ENCODE measurements around the gene PNPLA6. TPM values are rescaled to one million over a fixed set of nuclear protein-coding genes. Genes with fewer than 3 reads are reported as not detected.
"Not testable (repeated sequence)": the region's sequence is repeated elsewhere in the genome, so short reads cannot be mapped to it uniquely, and the experiment has no call there.

Gene PNPLA6
- total and polyA plus RNA-seq, 5 donors from 2014 or later: 6.6 to 106 (median 7.5) TPM

GRCh38 chr19:7529610-7530490 lies 5.7 kb upstream of the PNPLA6 start:
- peaks cover 5% of the 10 kb centered on the region for H3K36me3 ChIP-seq (ENCODE audit: control insufficient read depth, insufficient read depth, low read length)
- ATAC-seq (ENCODE audit: low read depth in 2 of 2): no peak
- H3K27ac ChIP-seq (ENCODE audit: insufficient read depth, low read length, poor library complexity, severe bottlenecking): no peak overlapping the region
- no peaks in the 10 kb centered on the region for H3K9me3 ChIP-seq (ENCODE audit: control insufficient read depth in 2 of 2, low read length in 2 of 2)
- DNase-seq: no peak
- Mint-ChIP-seq H3K36me3 (peaks cover 7% of the 10 kb centered on the region), H3K4me1 (peaks cover 0 to 14% (median 3%) of the 10 kb centered on the region in 4 donors), H3K27ac (peak overlapping the region in 1 of 3 donors; percentile 42), H3K4me3 (peak overlapping the region in 2 of 4 donors; percentile 27 to 41), H3K9me3 (no peaks in the 10 kb centered on the region), H3K27me3 (no peaks in the 10 kb centered on the region)
- no peak overlapping the region for H3K4me3 ChIP-seq (ENCODE audit: low read depth, low read length)
- H3K4me1 ChIP-seq (ENCODE audit: control insufficient read depth, insufficient read depth, low read length, poor library complexity, severe bottlenecking): peaks cover 15% of the 10 kb centered on the region
- no peaks in the 10 kb centered on the region for H3K27me3 ChIP-seq (ENCODE audit: control insufficient read depth, insufficient read depth, low read length)

GRCh38 chr19:7533281-7533885 lies 2.1 kb upstream of the PNPLA6 start:
- H3K4me1 Mint-ChIP-seq: peaks cover 4 to 32% (median 8%) of the 10 kb centered on the region in 4 donors
- H3K9me3 Mint-ChIP-seq: no peaks in the 10 kb centered on the region
- peak overlapping the region in 2 of 3 donors; percentile 62 to 69 for H3K27ac Mint-ChIP-seq
- Histone ChIP-seq H3K4me3 (ENCODE audit: low read depth, low read length) (no peak overlapping the region), H3K4me1 (ENCODE audit: control insufficient read depth, insufficient read depth, low read length, poor library complexity, severe bottlenecking) (peaks cover 36% of the 10 kb centered on the region), H3K27me3 (ENCODE audit: control insufficient read depth, insufficient read depth, low read length) (no peaks in the 10 kb centered on the region), H3K27ac (ENCODE audit: insufficient read depth, low read length, poor library complexity, severe bottlenecking) (peak overlapping the region; percentile 14), H3K9me3 (ENCODE audit: control insufficient read depth in 2 of 2, low read length in 2 of 2) (no peaks in the 10 kb centered on the region), H3K36me3 (ENCODE audit: control insufficient read depth, insufficient read depth, low read length) (peaks cover 5% of the 10 kb centered on the region)
- DNase-seq (no peak), ATAC-seq (ENCODE audit: low read depth in 2 of 2) (no peak)
- H3K27me3 Mint-ChIP-seq: no peaks in the 10 kb centered on the region
- H3K36me3 Mint-ChIP-seq: peaks cover 7% of the 10 kb centered on the region
- H3K4me3 Mint-ChIP-seq: peak overlapping the region; percentile 94 to 100 (median 94)

GRCh38 chr19:7533925-7534480 lies 1.5 kb upstream of the PNPLA6 start:
- Histone ChIP-seq H3K9me3 (ENCODE audit: control insufficient read depth in 2 of 2, low read length in 2 of 2) (no peaks in the 10 kb centered on the region), H3K36me3 (ENCODE audit: control insufficient read depth, insufficient read depth, low read length) (peaks cover 7% of the 10 kb centered on the region), H3K4me3 (ENCODE audit: low read depth, low read length) (peak overlapping the region; percentile 86), H3K4me1 (ENCODE audit: control insufficient read depth, insufficient read depth, low read length, poor library complexity, severe bottlenecking) (peaks cover 36% of the 10 kb centered on the region), H3K27ac (ENCODE audit: insufficient read depth, low read length, poor library complexity, severe bottlenecking) (peak overlapping the region; percentile 76), H3K27me3 (ENCODE audit: control insufficient read depth, insufficient read depth, low read length) (no peaks in the 10 kb centered on the region)
- Mint-ChIP-seq H3K36me3 (peaks cover 11% of the 10 kb centered on the region), H3K27ac (peak overlapping the region; percentile 56 to 91 (median 88)), H3K9me3 (no peaks in the 10 kb centered on the region), H3K27me3 (no peaks in the 10 kb centered on the region), H3K4me3 (peak overlapping the region; percentile 94 to 100 (median 94)), H3K4me1 (peaks cover 4 to 32% (median 8%) of the 10 kb centered on the region in 4 donors)
- ATAC-seq (ENCODE audit: low read depth in 2 of 2) (peak; percentile 61 to 63), DNase-seq (peak; percentile 81 to 93 (median 81))

GRCh38 chr19:7534531-7535046 lies 928 bp upstream of the PNPLA6 start:
- peaks cover 4 to 32% (median 8%) of the 10 kb centered on the region in 4 donors for H3K4me1 Mint-ChIP-seq
- Histone ChIP-seq H3K36me3 (ENCODE audit: control insufficient read depth, insufficient read depth, low read length) (peaks cover 7% of the 10 kb centered on the region), H3K4me1 (ENCODE audit: control insufficient read depth, insufficient read depth, low read length, poor library complexity, severe bottlenecking) (peaks cover 36% of the 10 kb centered on the region), H3K27me3 (ENCODE audit: control insufficient read depth, insufficient read depth, low read length) (no peaks in the 10 kb centered on the region), H3K9me3 (ENCODE audit: control insufficient read depth in 2 of 2, low read length in 2 of 2) (no peaks in the 10 kb centered on the region), H3K27ac (ENCODE audit: insufficient read depth, low read length, poor library complexity, severe bottlenecking) (peak overlapping the region; percentile 76), H3K4me3 (ENCODE audit: low read depth, low read length) (peak overlapping the region; percentile 86)
- no peaks in the 10 kb centered on the region for H3K27me3 Mint-ChIP-seq
- ATAC-seq (ENCODE audit: low read depth in 2 of 2) (no peak), DNase-seq (peak in 2 of 3 donors; percentile 15 to 52)
- H3K36me3 Mint-ChIP-seq: peaks cover 11% of the 10 kb centered on the region
- H3K9me3 Mint-ChIP-seq: no peaks in the 10 kb centered on the region
- H3K27ac Mint-ChIP-seq: peak overlapping the region; percentile 56 to 91 (median 88)
- peak overlapping the region; percentile 94 to 100 (median 94) for H3K4me3 Mint-ChIP-seq

- peak overlapping the region in 2 of 3 donors; percentile 93 to 96 for H3K27ac Mint-ChIP-seq
- no peaks in the 10 kb centered on the region for H3K9me3 Mint-ChIP-seq
- H3K36me3 Mint-ChIP-seq: peaks cover 12% of the 10 kb centered on the region
- Histone ChIP-seq H3K9me3 (ENCODE audit: control insufficient read depth in 2 of 2, low read length in 2 of 2) (no peaks in the 10 kb centered on the region), H3K36me3 (ENCODE audit: control insufficient read depth, insufficient read depth, low read length) (peaks cover 14% of the 10 kb centered on the region), H3K4me3 (ENCODE audit: low read depth, low read length) (peak overlapping the region; percentile 63), H3K27ac (ENCODE audit: insufficient read depth, low read length, poor library complexity, severe bottlenecking) (peak overlapping the region; percentile 76), H3K4me1 (ENCODE audit: control insufficient read depth, insufficient read depth, low read length, poor library complexity, severe bottlenecking) (peaks cover 36% of the 10 kb centered on the region), H3K27me3 (ENCODE audit: control insufficient read depth, insufficient read depth, low read length) (no peaks in the 10 kb centered on the region)
- no peak for ATAC-seq (ENCODE audit: low read depth in 2 of 2)
- peak overlapping the region; percentile 94 to 100 (median 94) for H3K4me3 Mint-ChIP-seq
- H3K27me3 Mint-ChIP-seq: no peaks in the 10 kb centered on the region
- DNase-seq: no peak
- H3K4me1 Mint-ChIP-seq: peaks cover 4 to 32% (median 8%) of the 10 kb centered on the region in 4 donors
Observed at GRCh38 chr19:7535998-7536695, 630 bp downstream of the PNPLA6 start.

- not testable (repeated sequence) for ATAC-seq (ENCODE audit: low read depth in 2 of 2); H3K4me3 Mint-ChIP-seq; H3K9me3 ChIP-seq (ENCODE audit: control insufficient read depth in 2 of 2, low read length in 2 of 2); H3K27ac ChIP-seq (ENCODE audit: insufficient read depth, low read length, poor library complexity, severe bottlenecking); H3K9me3 Mint-ChIP-seq; H3K4me3 ChIP-seq (ENCODE audit: low read depth, low read length); DNase-seq; H3K27me3 Mint-ChIP-seq; H3K27me3 ChIP-seq (ENCODE audit: control insufficient read depth, insufficient read depth, low read length); H3K27ac Mint-ChIP-seq
- H3K36me3 ChIP-seq (ENCODE audit: control insufficient read depth, insufficient read depth, low read length): peaks cover 28% of the 10 kb centered on the region
- peaks cover 4 to 25% (median 7%) of the 10 kb centered on the region in 4 donors for H3K4me1 Mint-ChIP-seq
- H3K4me1 ChIP-seq (ENCODE audit: control insufficient read depth, insufficient read depth, low read length, poor library complexity, severe bottlenecking): peaks cover 28% of the 10 kb centered on the region
- peaks cover 22% of the 10 kb centered on the region for H3K36me3 Mint-ChIP-seq
Observed at GRCh38 chr19:7538990-7539389, 3.5 kb downstream of the PNPLA6 start.

GRCh38 chr19:7539827-7540425 lies 4.4 kb downstream of the PNPLA6 start:
- no peaks in the 10 kb centered on the region for H3K9me3 ChIP-seq (ENCODE audit: control insufficient read depth in 2 of 2, low read length in 2 of 2)
- Mint-ChIP-seq H3K27ac (no peak overlapping the region), H3K9me3 (no peaks in the 10 kb centered on the region), H3K27me3 (no peaks in the 10 kb centered on the region), H3K4me1 (peaks cover 0 to 23% (median 7%) of the 10 kb centered on the region in 4 donors), H3K4me3 (no peak overlapping the region), H3K36me3 (peaks cover 22% of the 10 kb centered on the region)
- H3K27me3 ChIP-seq (ENCODE audit: control insufficient read depth, insufficient read depth, low read length): no peaks in the 10 kb centered on the region
- no peak for DNase-seq
- no peak overlapping the region for H3K27ac ChIP-seq (ENCODE audit: insufficient read depth, low read length, poor library complexity, severe bottlenecking)
- ATAC-seq (ENCODE audit: low read depth in 2 of 2): no peak
- H3K4me1 ChIP-seq (ENCODE audit: control insufficient read depth, insufficient read depth, low read length, poor library complexity, severe bottlenecking): peaks cover 20% of the 10 kb centered on the region
- peaks cover 28% of the 10 kb centered on the region for H3K36me3 ChIP-seq (ENCODE audit: control insufficient read depth, insufficient read depth, low read length)
- H3K4me3 ChIP-seq (ENCODE audit: low read depth, low read length): no peak overlapping the region
